Epithelial cell of proximal tubule (primary cell): ENCODE results near the gene CCDC60. TPM values are rescaled to one million over a fixed set of nuclear protein-coding genes. Genes with fewer than 3 reads are reported as not detected.

Experiments used
- DNase-seq: peaks from one replicate; pipeline ENCODE4 v3.0.0-alpha.2; 2011; ENCODE audit warnings: low read depth
- H3K4me3 ChIP-seq: 2 replicates; pipeline ENCODE4 v1.5.1; 2011; ENCODE audit warnings: low read depth, mild to moderate bottlenecking, low read length
- CTCF ChIP-seq: conservative IDR thresholded peaks from 2 replicates; pipeline ENCODE4 v1.5.1; 2012; ENCODE audit warnings: low read depth, mild to moderate bottlenecking, low read length
- total RNA-seq: library from RNA; depleted of rRNA; stranded (reverse); fragments of >200 nt; gene quantifications from 2 replicates; pipeline ENCODE4 v1.2.3, GENCODE V29; 2015

The CCDC60 gene
- total RNA-seq, 1 donor from 2014 or later: not detected

DNA sequence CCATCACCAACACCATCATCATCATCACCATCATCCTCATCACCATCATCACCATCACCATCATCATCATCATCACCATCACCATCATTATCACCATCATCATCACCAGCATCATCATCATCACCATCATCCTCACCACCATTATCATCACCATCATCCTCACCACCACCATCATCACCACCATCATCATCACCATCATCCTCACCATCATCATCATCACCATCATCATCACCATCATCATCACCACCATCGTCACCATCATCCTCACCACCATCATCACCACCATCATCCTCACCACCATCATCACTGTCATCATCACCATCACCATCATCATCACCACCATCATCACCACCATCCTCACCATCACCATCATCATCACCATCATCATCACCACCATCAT is 146.0 kb downstream of the CCDC60 start:
- TF ChIP-seq CTCF: no peak
- H3K4me3 ChIP-seq: no peak overlapping the region
- no peak for DNase-seq

DNA sequence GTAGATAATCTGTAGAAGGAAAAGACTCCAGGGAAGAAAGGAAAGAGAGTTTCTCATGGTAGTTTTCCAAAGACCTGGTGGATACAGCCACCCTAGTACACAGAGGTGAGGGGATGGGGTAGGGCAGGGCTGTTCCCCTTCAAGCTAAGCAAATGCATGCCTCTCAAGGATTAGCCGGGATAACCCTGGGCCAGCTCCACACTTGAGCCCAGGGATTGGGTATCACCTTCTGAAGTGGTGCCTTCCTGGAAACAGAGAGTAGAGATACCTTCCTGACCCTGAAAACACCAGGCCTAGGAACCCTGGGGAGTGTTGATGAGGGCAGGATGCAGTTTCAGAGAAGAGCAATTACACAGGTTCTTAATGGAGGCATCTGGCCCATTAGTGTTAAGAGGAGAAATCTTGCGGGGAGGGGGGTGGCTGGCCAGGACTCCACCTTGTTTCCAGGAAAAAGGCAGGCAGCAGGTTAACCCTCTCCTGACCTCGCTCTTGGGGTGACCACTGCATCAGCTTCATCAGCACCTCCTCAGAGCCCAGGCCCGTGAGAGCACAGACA is 152.1 kb downstream of the CCDC60 start:
- H3K4me3 ChIP-seq: no peak overlapping the region
- DNase-seq: no peak
- TF ChIP-seq CTCF: no peak

GRCh38 chr12:119491814-119492213 is 157.3 kb downstream of the CCDC60 start:
- H3K4me3 ChIP-seq: no peak overlapping the region
- DNase-seq: no peak
- TF ChIP-seq CTCF: no peak

- no peak overlapping the region for H3K4me3 ChIP-seq
- DNase-seq: no peak
- peak; percentile 7 for TF ChIP-seq CTCF
Observed at GRCh38 chr12:119500209-119500608, 165.7 kb downstream of the CCDC60 start.

DNA sequence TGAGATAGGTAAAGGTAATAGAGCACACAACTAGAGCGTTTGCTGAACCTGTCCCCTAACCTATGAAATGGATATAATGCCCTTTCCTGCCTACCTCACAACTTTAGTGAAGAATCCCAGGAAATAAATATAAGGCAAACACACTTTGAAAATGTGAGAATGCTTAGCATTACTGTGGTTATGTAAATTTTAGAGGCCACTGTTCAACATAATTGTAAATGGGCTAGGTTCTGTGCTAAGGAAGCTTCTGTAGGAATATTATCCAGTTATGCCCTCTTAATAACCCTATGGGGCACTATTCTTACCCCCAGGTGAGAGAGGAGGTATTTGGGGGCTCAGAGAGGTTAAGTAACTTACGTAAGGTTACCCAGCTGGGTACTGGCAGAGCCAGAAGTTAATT is 166.5 kb downstream of the CCDC60 start:
- no peak overlapping the region for H3K4me3 ChIP-seq
- no peak for TF ChIP-seq CTCF
- DNase-seq: no peak

GRCh38 chr12:119505001-119505400 is 170.5 kb downstream of the CCDC60 start:
- no peak for TF ChIP-seq CTCF
- DNase-seq: no peak

DNA sequence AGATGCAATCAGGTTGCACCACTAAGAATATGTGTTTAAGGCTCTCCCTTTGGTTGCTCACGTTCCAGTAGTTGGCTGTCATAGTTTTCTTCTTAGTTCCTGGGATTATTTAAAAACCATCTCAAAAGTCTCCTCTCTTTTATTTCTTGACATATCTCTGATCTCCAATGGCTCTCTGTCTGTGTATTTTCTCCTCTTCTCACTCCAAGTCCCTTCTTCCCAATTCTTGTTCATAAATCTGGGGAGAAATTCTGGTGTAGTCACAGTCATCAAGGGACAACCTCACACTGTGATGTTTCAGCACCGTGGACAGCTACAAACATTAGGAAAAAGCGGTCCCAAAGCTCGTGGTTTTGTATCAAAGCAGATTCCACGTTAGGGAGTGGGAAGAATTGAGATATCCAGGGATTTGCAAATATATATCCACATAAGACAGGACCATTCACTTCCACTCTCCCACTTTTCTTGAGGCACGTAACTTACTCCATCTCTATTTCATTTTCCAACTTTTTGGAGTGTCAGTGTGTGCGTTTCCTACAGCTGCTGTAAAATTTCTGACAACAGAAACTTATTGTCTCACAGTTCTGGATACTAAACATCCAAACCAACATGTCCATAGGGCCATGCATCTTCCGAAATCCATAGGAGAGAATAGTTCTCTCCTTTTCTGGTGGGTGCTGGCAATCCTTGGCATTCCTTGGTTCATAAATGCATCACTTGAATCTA is 178.4 kb downstream of the CCDC60 start:
- TF ChIP-seq CTCF: no peak
- H3K4me3 ChIP-seq: no peak overlapping the region
- no peak for DNase-seq

More at GRCh38 chr12:119505001-119505400, 170.5 kb downstream of the CCDC60 start:
- H3K4me3 ChIP-seq: no peak overlapping the region
